Cardiac muscle cell (in vitro differentiated cells and primary cell): ENCODE measurements around the gene TRNAU1AP. TPM values are rescaled to one million over a fixed set of nuclear protein-coding genes. Genes with fewer than 3 reads are reported as not detected.

Experiments
- DNase-seq, 2 donors: peaks; one replicate each; pipeline versions ENCODE4 v3.0.0 to v3.0.0-alpha.2; 2010 to 2017; ENCODE audit warnings: low read depth in 1 of 2, low spot score in 1 of 2
- H3K27ac ChIP-seq: fragments of 200-600 bp; sonication (generic); 2 replicates; pipeline ENCODE4 v1.5.1; 2016
- H3K27me3 ChIP-seq: fragments of 200-600 bp; sonication (generic); 2 replicates; pipeline ENCODE4 v1.6.0; 2016; ENCODE audit warnings: control low read depth
- H3K36me3 ChIP-seq: fragments of 200-600 bp; sonication (generic); 2 replicates; pipeline ENCODE4 v1.5.1; 2016; ENCODE audit warnings: control low read depth
- H3K4me1 ChIP-seq: fragments of 200-600 bp; sonication (generic); 2 replicates; pipeline ENCODE4 v1.8.1; 2017; ENCODE audit warnings: low read depth, mild to moderate bottlenecking, mixed run types
- H3K4me3 ChIP-seq: fragments of 200-600 bp; sonication (generic); 2 replicates; pipeline ENCODE4 v1.5.1; 2016; ENCODE audit warnings: mild to moderate bottlenecking
- H3K9me3 ChIP-seq: fragments of 200-600 bp; sonication (generic); 2 replicates; pipeline ENCODE4 v1.5.1; 2017; ENCODE audit warnings: low read depth, mild to moderate bottlenecking, control low read depth
- CTCF ChIP-seq: IDR thresholded peaks from 2 replicates; pipeline ENCODE4 v1.5.1; 2012; ENCODE audit warnings: low read depth, mild to moderate bottlenecking, low read length
- polyA plus RNA-seq: library from polyadenylated mRNA; unstranded; fragments of >200 nt; fragmentation: Nextera tagmentation; extraction: Ambion mirVana; gene quantifications from 2 replicates; pipeline ENCODE4 v1.2.1, GENCODE V29; 2016
- total RNA-seq: library from RNA; depleted of rRNA; stranded (reverse); fragments of >200 nt; gene quantifications from 2 replicates; pipeline ENCODE4 v1.2.3, GENCODE V29; 2016

The TRNAU1AP gene
- total and polyA plus RNA-seq, 2 experiments from 2014 or later, result 26.0 to 39.9 TPM

DNA sequence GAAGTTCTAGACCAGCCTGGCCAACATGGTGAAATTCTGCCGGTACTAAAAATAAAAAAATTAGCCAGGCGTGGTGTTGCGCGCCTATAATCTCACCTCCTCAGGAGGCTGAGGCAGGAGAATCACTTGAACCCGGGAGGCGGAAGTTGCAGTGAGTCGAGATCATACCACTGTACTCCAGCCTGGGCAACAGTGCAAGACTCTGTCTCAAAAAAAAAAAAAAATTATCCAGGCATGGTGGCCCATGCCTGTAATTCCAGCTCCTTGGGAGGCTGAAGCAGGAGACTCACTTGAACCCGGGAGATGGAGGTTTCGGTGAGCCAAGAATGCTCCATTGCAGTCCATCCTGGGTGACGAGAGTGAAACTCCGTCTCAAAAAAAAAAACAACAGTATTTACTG, 20.7 kb downstream of the TRNAU1AP start:
- H3K27ac ChIP-seq, result no peak overlapping the region
- H3K27me3 ChIP-seq, result no peaks in the 10 kb centered on the region
- H3K4me1 ChIP-seq, result no peaks in the 10 kb centered on the region
- H3K36me3 ChIP-seq, result peaks cover 40% of the 10 kb centered on the region
- no peak overlapping the region for H3K4me3 ChIP-seq
- H3K9me3 ChIP-seq, result no peaks in the 10 kb centered on the region
- no peak for TF ChIP-seq CTCF
- DNase-seq, result no peak

DNA sequence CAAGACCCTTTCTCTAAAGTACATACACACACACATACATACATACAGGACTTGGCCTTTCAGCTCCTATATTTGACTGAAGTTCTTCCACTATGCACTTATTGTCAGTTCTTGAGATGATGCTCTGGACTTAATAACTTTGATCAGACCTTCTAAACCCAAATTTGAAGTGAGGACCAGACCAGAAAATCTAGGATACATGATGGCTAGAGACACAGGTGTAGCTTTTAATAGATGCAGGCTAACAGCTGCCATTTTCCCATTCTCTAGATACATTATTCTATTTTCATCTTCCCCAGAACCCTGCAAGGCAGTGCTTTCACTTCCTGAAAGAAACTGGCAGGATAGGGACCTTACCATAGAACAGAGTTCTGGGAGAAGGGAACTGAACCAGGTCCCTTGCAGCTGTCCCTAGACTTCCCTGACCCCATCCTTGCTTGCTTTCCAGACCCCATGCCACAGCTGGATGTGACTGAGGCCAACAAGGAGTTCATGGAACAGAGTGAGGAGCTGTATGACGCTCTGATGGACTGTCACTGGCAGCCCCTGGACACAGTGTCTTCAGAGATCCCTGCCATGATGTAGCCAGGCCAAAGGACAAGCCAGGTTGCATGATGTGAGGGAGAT, 24.3 kb downstream of the TRNAU1AP start:
- Histone ChIP-seq H3K9me3 (no peaks in the 10 kb centered on the region), H3K4me3 (no peak overlapping the region), H3K27me3 (no peaks in the 10 kb centered on the region), H3K36me3 (peaks cover 33% of the 10 kb centered on the region), H3K4me1 (peaks cover 5% of the 10 kb centered on the region), H3K27ac (peak overlapping the region; percentile 8)
- no peak for TF ChIP-seq CTCF
- no peak for DNase-seq

- no peak for TF ChIP-seq CTCF
- DNase-seq, result no peak
- peaks cover 5% of the 10 kb centered on the region for H3K4me1 ChIP-seq
- H3K27ac ChIP-seq, result peak overlapping the region; percentile 8
- peaks cover 33% of the 10 kb centered on the region for H3K36me3 ChIP-seq
- H3K9me3 ChIP-seq, result no peaks in the 10 kb centered on the region
- peaks cover 4% of the 10 kb centered on the region for H3K27me3 ChIP-seq
- H3K4me3 ChIP-seq, result no peak overlapping the region
Measured at GRCh38 chr1:28577738-28578536, 25.1 kb downstream of the TRNAU1AP start.

- Histone ChIP-seq H3K4me3 (no peak overlapping the region), H3K4me1 (peaks cover 5% of the 10 kb centered on the region), H3K9me3 (no peaks in the 10 kb centered on the region), H3K27me3 (peaks cover 4% of the 10 kb centered on the region), H3K36me3 (peaks cover 33% of the 10 kb centered on the region), H3K27ac (peak overlapping the region; percentile 8)
- TF ChIP-seq CTCF, result no peak
- DNase-seq, result no peak
Measured at GRCh38 chr1:28578696-28579218, 25.9 kb downstream of the TRNAU1AP start.

DNA sequence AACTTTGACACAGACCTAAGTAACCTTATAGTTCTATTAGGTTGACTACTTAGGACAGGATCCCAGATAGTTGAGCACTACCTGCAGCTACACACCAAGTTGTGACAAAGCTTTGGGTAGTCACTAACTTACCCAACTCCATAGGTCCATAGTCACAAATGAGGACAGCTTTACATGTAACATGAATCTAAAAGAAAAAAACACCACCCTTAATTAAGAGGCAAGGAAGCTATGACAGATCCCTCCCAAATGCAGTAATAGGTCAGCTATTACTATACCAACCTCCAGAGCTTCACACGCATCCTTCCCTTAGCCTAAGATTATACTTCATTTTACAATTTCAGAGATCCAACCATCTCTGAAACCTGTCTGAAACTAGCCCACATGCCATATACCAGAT, 26.5 kb downstream of the TRNAU1AP start:
- H3K27ac ChIP-seq, result no peak overlapping the region
- H3K4me3 ChIP-seq, result no peak overlapping the region
- DNase-seq, result no peak
- no peaks in the 10 kb centered on the region for H3K9me3 ChIP-seq
- H3K36me3 ChIP-seq, result peaks cover 33% of the 10 kb centered on the region
- H3K27me3 ChIP-seq, result peaks cover 4% of the 10 kb centered on the region
- peaks cover 5% of the 10 kb centered on the region for H3K4me1 ChIP-seq
- no peak for TF ChIP-seq CTCF
